Stimulated activated CD8-positive, alpha-beta memory T cell treated with anti-CD3 and anti-CD28 coated beads, Interleukin-4, amount 100 ng/mL, for 1 hour (primary cell): Measurements from ENCODE around the gene AP4S1.
"Not testable (repeated sequence)": the region's sequence is repeated elsewhere in the genome, so short reads cannot be mapped to it uniquely, and the experiment has no call there.

ENCODE experiments used
- DNase-seq, 2 donors: peaks; one replicate each; pipeline ENCODE4 v3.0.0-alpha.2; 2020; ENCODE audit warnings: low read depth in 2 of 2, low spot score in 1 of 2

AP4S1 gene

DNA sequence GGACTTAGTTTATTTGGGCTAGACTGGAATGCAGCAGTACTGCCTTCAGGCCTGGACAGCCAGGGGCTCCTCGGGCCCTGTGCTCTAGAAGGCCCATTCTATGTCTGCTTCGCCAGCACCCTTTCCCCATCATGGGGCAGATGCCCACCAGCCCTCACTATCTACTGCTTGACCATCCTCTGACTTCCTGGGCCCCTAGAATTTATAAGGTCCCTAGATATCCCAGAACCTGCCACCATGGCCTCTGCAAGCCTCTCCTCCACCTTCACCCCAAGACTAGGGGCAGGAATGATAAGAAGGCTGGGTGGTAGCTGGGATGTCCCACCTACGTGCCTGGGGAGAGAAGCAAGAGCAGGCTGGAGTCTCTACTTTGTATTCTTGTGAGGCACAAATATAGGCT, 59.6 kb downstream of the AP4S1 start:
- no peak for DNase-seq

DNA sequence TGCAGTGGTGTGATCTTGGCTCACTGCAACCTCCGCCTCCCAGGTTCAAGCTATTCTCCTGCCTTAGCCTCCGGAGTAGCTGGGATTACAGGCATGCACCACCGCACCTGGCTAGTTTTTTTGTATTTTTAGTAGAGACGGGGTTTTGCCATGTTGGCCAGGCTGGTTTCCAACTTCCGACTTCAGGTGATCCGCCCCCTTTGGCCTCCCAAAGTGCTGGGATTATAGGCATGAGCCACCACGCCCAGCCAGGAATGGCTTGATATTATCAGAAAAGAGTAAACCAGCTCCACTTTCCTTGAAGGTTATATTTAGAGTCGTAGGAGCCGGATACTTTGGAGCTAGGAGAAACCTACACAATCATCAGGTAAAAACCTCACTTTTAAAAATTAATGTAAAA, 61.0 kb downstream of the AP4S1 start:
- DNase-seq, result not testable (repeated sequence)

DNA sequence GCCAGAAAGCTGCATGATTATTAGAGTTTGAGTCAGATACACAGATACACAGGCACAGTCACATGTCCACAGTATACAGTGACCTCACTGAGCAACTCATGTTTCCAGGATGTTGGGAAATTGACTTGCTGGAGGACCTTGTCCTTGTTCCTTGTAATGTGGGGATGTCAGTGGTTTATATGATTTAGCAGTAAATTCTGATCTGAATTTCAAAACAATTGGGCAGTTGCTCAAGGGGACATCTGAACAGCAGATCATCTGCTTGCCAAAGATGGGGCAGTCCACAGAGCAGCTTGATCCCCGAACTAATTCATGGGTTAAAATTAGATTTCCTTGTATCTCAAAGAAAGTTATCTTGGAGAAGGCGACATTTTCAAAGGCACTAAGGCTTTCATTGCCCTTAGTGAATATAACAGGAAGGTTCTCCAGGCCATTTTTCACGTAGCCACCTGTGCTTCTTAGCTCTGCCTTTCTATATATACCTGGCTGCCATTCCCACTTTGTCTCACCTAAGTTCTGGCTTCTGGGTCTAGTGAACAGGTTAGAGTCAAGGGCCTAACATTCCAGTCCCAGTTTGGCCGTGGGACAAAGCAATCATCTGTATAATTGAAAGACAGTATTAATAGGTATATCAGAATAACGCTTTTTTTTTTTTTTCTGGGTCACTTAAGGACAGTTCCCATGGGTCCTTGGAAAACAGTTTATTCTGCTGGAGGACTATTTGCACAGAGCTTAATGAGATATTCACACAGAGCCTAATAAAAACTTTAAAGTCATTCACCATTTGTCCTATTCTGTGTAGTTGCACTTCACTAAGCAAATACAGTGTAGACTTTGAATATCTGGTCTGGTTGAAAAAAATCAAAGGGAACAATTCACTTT, 65.7 kb downstream of the AP4S1 start:
- no peak for DNase-seq

DNA sequence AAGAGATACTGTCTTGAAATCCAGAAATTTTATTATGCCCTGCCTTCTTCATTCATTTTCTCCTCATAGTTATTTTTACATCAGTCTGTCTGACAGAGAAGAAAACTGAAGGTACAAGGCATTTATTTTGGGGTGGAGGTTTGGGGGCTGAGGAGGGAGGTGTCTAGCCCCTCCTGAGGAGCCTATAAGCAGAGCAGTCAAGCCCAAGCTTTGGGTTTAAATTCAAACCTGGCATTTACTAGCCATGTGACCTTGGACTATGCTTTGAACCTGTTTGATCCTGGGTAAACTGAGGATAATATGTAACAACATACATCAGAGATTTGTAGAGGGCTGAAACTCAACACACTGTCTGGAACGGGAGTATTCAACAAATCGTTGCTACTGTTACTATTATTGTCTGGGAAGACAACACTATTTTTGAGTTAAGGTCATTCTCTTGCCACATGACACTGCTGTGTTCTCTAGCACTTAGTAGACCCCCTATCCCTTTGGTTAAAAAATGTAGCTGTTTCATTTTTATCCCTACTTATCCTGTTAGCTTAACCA, 66.8 kb downstream of the AP4S1 start:
- DNase-seq, result no peak

DNA sequence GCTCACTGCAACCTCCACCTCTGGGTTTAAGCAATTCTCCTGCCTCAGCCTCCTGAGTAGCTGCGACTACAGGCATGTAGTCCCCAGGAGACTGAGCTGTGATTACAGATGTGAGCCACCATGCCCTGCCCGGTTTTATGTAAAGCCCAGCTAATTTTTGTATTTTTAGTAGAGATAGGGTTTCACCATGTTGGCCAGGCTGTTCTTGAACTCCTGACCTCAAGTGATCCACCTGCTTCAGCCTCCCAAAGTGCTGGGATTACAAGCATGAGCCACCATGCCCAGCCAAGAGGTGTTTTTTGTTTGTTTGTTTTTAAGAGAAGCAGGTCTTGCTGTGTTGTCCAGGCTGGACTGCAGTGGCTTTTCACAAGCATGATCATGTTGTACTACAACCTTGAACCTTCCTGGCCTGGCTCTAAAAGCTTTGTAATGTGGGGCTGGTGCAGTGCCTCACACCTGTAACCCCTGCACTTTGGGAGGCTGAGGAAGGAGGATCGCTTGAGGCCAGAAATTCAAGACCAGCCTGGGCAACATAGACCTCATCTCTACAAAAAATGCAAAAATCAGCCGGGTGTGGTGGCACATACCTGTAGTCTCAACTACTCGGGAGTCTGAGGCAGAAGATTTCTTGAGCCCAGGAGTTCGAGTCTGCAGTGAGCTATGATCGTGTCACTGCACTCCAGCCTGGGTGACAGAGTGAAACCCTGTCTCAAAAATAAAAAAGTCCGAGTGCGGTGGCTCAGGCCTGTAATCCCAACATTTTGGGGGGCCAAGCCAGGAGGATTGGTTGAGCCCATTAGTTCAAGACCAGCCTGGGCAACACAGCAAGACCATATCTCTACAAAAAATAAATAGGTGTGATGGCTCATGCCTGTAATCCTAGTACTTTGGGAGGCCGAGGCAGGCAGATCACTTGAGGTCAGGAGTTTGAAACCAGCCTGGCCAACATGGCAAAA, 68.7 kb downstream of the AP4S1 start:
- DNase-seq, result not testable (repeated sequence)

DNA sequence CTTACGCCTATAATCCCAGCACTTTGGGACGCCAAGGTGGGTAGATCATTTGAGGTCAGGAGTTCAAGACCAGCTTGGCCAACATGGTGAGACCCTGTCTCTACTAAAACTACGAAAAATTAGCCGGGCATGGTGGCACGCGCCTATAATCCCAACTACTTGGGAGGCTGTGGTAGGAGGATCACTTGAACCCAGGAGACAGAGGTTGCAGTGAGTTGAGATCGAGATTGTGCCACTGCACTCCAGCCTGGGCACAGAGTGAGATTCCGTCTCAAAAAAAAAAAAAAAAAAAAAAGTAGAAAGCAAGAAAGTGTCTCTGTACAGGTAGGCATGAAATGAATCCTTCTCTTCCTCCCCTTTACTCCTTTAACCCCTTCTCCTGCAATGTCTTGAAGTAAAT, 70.4 kb downstream of the AP4S1 start:
- not testable (repeated sequence) for DNase-seq

DNA sequence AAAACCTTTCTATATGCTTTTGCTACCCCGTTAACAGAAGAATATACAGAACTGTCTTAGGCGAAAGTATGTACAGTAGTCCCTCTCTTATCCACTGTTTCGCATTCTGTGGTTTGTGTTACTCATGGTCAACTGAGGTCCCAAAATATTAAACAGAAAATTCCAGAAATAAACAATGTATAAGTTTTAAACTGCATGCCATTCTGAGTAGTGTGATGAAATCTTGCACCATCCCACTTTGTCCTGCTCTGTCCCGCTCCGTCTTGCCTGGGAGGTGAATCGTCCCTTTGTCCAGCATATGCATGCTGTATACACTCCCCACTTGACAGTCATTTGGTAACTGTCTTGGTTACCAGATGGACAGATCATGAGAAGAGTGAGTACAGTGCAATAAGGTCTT, 70.8 kb downstream of the AP4S1 start:
- no peak for DNase-seq

DNA sequence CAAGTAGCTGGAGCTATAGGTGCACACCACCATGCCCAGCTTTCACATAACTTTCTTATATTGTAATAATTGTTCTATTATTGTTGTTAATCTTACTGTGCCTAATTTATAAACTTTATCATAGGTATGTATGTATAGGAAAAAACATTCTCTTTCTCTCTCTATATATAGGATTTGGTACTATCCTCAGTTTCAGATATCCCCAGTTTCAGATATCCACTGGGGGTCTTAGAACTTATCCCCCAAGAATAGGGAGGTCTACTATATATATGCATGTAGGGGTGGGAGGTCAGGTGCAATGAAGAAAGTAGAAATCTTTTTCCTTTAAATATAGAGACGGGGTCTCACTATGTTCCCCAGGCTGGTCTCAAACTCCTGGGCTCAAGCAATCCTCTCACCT, 71.6 kb downstream of the AP4S1 start:
- no peak for DNase-seq

DNA sequence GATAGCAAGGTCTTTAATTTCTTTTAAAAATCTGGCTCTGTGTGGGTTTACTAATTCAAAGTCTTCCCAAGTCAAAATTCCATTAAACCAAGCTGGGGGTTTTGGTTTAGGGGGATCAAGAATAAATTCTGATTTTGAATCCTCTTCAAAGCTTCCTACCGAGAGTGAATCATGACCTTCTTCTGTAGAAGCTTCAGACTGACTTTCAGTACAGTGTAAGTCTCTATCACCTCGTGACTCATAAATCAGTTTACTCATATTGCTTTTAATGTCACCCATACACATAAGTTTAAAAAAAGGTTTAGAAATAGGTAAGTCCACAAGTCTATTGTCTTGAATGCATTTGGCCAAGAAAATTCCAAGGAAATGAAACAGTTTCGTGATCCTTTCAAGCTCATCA, 81.3 kb downstream of the AP4S1 start:
- no peak for DNase-seq

DNA sequence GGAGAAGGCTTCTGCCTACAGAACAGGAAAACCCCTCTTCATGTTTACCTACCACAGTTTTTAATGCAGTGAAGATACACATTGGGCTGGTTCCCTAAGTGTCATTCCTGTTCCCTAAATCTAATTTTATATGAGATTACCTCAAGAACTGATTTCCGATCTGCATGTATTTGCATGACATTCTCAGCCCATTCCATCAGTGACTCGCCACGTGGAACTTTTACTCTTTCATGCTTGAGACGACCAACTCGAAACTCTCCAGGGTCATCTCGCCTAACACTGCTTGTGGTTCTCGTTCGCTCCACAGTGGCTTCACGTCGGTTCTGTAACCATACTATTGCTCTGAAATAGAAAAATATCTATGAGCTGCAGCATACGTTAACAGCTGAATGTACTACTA, 83.8 kb downstream of the AP4S1 start:
- no peak for DNase-seq

DNA sequence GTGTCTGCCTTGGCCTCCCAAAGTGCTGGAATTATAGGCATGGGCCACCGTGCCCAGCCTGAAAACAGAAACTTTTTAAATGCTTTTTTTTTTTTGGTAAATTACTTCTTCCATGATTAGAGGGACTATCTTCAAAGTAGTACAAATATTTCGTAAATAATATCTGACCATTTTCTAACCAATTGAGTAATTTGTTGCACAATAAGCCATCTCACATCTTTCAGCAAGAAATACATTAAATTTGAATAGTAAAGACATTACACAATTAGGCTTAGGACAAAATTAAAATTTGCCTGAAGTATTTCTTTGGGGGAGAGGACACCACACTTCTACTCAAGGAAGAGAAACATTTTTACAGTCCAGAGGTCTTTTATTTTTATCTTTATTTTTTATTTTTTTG, 85.4 kb downstream of the AP4S1 start:
- no peak for DNase-seq

DNA sequence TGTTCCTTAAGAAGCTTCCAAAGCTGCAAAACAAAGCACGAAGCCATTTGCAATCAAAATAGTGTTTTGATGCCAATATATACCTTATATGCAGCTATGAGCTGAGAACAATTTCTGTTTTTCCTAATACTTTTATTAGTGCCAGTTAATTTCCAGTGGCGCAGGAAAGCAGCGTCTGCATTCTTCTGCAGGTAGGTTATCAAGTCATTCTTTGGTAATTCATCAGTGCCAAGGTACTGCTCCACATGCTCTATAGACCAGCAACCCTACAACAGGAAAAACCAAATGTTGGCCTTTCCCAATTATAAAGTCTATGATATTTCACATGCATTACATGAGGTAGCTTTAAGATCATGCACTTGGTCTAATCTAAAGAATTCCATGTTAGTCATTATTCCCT, 88.3 kb downstream of the AP4S1 start:
- DNase-seq, result no peak

DNA sequence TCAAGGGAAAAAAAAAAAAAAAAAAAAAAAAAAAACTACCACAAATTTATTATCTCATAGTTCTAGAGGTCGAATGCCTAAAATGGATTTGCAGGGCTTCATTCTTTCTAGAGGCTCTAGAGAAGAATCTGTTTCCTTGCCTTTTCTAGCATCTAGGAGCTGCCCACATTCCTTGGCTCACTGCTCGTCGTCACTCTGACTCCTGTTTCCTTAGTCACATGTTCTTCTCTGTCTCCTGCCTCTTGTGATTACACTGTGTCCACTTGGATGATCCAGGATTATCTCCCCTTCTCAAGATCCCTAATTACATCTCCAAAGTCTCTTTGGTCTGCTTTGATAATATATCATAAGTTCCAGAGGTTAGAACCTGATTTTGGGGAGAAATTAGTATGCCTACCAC, 93.4 kb downstream of the AP4S1 start:
- DNase-seq, result no peak

DNA sequence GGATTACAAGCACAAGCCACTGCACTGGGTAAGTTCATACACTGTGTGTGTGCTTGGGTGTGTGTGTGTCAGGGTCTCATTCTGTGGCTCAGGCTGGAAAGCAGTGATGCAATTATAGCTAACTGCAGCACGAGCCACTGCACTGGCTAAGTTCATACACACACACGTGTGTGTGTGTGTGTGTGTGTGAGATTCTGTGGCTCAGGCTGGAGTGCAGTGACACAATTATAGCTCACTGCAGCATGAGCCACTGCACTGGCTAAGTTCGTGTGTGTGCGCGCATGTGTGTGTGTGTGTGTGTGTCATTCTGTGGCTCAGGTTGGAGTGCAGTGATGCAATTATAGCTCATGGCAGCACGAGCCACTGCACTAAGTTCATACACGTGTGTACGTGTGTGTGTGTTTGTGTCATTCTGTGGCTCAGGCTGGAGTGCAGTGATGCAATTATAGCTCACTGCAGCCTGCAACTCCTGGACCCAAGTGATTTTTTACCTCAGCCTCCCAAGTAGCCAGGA, 96.7 kb downstream of the AP4S1 start:
- DNase-seq, result no peak

DNA sequence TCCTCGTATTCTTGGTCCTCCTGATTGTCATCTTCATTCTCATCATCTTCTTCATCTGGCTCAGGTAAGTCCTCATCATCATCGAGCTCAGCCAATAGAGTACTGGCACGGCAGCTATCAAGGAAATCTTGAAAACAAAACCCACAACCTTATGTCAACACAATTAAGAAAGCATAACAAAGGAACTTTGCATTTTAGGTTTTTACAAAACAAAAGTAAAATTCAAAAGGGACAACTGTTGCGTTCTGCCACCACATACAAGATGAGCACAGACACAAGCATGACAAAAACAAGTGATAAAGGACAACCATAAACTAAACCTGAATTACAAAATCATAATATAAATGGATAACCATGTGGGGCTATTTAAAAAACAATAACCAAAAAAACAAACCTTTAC, 97.5 kb downstream of the AP4S1 start:
- no peak for DNase-seq

DNA sequence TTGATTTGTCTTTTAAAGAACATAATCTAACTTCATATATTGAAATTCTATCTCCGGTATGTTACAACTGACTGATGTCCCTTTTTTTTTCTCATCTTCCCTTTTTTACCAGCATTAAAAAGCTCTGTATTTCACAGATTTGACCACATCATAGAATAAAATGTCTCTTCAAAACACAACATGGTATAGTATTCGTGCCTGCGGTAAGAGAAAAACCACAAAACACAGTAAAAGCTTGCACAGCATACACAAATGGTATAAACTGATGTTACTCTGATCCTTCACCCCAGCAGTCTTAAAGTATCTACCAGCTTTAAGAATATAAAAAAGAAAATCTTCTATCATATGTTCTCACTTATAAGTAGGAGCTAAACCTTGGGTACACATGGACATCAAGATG, 98.7 kb downstream of the AP4S1 start:
- DNase-seq, result no peak

DNA sequence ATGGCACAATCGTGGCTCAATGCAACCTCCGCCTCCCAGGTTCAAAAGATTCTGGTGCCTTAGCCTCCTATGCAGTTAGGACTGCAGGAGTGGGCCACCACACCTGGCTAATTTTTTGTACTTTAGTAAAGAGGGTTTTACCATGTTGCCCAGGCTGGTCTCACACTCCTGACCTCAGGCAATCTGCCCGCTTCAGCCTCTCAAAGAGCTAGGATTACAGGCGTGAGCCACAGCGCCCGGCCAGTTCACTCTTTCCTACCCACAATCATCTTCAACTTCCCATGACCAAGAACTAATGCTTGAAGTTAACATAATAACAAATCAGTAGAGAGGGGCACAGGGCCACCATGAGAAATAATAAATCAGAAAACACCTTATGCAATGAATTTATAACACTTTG, 99.8 kb downstream of the AP4S1 start:
- no peak for DNase-seq

DNA sequence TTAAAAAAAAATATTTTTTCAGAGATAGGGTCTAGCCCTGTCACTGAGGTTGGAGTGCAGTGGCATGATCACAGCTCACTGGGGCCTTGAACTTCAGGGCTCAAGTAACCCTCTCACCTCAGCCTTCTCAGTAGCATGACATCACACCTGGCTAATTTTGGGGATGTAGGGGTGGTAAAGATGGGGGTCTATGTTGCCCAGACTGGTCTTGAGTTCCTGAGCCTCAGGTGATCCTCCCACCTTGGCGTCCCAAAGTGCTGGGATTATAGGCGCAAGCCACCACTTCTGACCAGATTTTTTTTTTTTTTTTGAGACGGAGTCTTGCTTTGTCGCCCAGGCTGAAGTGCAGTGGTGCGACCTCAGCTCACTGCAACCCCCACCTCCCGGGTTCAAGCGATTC, 101.2 kb downstream of the AP4S1 start:
- DNase-seq, result no peak

DNA sequence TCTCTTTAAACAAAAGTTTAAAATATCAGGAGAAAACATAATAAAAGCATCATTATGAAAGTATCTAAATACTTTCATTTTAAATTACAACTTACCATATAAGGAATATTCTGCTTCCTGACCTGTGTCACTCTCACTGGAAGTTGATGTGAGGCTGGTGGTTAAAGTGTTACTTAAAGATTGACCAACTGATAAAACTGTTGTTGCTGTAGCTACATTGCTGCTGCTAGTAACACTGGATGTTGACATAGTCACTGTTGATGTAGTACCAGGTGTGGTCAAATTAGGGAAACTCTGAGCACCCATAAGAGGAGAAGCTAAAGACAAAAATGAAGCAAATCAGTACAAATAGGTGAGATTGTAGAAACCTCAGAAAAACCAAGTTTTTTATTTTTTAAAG, 102.2 kb downstream of the AP4S1 start:
- no peak for DNase-seq

DNA sequence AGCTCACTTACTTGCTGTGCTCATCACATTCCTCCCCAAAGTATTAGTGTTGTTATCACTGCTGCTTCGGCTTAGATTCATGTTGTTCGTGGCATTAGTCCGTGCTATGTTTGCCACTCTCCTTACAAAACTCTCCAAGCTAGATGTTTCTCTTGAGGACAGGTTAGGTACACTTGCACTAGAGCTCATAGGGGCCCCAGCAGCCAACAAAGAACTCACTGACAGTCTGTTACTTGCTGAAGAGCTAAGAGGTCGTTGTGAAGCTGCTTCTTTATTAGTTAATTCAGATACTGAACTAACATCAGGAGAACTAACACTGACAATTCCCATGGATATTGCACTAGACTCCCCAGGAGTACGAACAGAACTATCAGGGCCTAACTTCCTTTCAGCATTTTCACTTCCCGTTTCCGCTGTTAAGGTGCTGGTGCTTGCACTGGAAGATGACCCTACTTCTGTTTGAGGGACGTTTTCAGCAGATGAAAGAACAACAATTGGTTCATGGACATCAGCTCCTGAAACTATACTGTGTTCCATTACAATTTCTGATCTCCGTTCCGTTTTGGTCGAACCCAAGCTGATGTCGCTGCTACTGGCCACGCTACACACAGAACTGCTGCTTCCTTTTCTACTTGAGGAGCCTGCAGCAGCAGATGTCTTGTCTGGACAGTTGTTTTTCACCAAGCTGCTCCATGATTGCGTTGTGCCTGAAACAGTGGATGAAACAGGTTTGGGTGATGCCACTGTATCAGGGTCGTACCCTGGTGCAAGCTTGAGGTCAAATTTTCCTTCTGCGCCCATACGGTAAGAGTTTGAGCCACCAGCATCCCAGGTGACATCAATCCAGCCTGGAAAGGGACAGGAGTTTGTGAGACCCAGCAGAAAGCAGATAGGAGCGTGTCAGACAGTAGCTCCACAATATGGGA, 103.4 kb downstream of the AP4S1 start:
- no peak for DNase-seq

DNA sequence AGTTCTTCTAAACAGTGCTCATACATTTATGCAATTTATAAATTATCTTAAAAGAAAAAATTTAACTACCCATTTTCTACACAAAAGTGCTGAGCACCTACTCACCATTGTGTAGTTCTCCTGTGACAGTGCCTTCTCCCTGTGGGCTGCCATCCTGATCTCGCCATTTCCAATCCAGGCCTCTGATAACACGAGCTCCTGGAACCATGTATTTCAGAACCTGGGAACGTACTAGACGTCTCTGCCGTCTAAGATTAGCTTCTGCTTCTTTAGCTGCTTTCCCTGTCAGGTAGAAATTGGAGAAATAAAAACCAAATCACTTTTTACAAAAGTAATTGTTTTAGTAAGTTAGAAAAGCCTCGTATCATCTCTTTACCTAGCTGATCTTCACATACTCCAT, 107.7 kb downstream of the AP4S1 start:
- DNase-seq, result no peak
